HL-60/S4 (cell line): ENCODE data around the gene SMOC2.
"Not testable (repeated sequence)": the region's sequence is repeated elsewhere in the genome, so short reads cannot be mapped to it uniquely, and the experiment has no call there.

ENCODE experiments used
- in situ Hi-C: fragments of 300-500 bp; cut with MboI; formaldehyde crosslinking; loops from 2 replicates; pipeline ENCODE4 v1.14.3; 2022; ENCODE audit warnings: low sequenced_read_pairs

SMOC2 gene

DNA sequence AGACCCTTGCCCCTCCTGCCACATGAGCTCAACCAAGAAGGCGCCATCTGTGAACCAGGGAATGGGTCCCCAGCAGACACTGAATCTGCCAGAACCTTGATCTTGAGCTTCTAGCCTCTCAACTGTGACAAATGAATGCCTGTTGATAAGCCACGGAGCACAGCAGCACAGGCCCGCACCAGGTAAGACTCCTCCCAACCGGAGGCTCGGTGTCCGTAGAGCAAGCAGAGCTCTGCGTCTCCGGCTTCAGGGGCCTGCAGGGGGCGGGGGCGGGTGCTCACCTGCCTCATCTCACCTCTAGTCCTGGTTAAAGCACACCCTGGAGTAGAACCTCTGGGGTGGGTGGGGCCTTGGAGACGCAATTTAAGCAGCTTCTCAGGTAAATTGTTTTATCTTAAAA lies 122.7 kb downstream of the SMOC2 start:
- in situ Hi-C loops, result no loop called here

DNA sequence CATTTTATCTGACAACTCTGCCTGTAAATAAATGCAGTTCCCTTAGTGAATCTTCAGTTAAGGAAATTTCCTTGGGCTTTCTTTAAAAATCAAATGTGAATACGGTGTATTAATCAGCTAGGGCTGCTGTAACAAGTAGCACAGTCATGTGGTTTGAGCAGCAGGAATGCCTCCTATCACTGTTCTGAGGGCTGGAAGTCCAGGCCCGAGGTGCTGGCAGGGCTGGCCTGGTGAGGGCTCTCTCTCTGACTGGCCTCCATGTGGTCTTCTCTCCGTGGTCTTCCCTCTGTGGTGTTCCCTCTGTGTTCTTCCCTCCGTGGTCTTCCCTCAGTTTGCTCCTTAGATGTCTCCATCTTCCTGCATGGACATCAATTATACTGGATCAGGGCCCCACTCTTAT lies 124.1 kb downstream of the SMOC2 start:
- in situ Hi-C loops, result no loop called here

DNA sequence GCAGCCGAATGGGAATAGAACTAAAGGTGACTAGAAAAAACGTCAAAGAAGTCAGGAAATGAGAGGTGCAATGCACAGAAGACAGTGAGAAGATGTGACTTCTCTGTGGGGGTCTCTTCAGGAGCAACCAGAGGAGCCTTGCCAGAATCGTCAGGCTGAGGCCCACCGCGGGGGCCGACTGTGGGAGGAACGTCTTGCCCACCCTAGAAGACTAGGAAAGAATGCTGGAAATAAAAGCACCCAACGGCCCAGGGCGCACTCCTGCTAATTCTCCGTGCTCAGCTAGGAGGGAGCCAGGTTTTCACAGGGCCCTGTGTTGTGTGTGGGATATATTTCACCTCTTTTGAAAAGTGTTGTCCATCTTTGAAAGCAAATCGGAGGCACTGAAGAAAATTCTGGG lies 129.2 kb downstream of the SMOC2 start:
- in situ Hi-C loops, result no loop called here

DNA sequence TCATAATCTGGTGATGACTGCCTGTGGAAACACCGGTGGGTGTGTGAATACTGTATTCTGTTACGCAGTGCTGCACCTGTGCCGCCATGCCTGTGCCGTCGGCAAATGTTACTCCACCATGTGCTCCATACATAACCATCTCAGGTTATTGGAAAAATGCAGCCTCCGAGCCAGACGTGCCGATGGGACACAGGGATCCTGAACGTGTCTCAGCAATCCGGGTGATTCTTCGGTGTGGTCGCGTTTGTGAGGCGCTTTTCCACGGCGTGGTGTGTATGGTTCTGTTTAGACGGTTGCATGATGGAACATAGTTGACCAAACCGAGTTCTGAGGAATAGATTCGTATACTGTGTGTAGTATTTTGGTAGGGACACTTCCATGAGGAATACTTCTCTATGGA lies 130.3 kb downstream of the SMOC2 start:
- in situ Hi-C loops, result no loop called here

DNA sequence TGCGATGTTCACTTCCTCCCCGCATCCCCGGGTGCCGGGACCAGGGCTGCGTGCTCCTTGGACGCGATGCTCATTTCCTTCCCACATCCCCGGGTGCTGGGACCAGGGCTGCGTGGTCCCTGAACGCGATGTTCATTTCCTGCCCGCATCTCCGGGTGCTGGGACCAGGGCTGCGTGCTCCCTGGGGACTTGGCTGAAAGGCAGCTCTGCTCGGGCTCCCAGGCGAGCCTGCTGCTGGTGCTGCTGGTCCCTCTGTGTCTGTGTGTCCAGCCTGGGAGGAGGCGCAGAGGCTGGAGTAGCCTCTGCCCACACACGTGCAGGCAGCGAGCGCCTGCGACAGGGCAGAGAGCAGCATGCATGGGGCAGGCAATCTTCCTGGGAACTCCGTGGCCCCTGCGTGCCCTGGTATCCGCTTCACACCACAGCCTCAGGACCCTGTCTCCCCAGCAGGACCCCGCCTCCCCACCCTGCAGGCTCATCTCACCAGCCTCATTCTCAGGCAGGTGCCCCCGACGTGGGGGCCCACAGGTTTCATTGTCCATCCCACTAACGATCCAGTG lies 132.4 kb downstream of the SMOC2 start:
- in situ Hi-C loops, result not testable (repeated sequence)

DNA sequence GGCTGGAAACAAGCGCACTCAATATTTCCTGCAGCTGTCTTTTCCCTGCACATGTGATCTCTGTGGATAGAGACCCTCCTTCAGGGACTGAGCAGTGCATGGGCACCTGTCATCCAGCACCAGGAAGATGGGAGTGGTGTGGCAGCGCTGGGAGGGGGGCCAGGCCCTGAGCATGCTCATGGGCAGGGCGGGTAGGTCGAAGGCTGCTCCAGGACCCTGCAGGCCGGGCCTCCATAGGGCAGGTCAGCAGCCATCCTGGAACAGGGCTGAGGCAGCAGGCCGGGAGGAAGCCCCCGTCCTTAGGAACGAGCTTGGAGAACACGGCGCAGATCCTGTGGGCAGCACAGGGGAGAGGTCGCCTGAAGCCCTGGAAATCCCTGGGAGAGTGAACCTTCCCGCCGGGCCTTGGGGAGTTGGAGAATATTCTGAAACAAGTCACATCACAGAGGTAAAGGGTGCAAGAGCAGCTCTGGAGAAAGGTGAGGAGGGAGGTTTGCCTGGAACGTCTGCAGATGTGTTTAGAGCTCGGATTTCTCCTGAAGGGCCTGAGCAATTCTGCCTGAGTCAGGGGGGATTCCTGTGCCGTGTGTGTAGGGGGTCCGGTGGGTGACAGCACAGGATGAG lies 133.2 kb downstream of the SMOC2 start:
- in situ Hi-C loops, result no loop called here

DNA sequence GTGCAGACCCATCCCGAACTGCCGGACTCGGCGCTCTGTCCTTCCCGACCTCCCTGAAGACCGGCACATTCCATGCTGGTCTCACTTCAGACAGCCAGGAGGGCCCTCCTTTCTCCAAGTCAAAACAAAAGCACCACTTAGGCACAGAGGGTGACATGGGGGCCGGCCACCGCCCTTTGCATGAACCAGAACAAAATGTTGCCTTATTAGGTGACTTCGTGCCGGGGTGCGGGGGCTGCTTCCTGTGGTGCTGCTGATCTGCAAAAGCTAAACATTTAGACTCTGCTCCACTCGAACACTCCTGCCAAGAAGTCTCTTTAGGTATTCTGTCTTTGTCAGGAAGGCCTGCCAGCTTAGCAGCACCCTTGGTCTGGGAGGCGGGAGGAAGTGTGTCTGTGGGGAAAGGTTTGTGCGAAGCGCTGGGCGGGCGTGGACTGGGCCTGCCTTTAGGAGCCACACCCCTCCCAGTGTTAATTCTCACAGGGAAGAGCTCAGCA lies 133.8 kb downstream of the SMOC2 start:
- in situ Hi-C loops, result no loop called here

DNA sequence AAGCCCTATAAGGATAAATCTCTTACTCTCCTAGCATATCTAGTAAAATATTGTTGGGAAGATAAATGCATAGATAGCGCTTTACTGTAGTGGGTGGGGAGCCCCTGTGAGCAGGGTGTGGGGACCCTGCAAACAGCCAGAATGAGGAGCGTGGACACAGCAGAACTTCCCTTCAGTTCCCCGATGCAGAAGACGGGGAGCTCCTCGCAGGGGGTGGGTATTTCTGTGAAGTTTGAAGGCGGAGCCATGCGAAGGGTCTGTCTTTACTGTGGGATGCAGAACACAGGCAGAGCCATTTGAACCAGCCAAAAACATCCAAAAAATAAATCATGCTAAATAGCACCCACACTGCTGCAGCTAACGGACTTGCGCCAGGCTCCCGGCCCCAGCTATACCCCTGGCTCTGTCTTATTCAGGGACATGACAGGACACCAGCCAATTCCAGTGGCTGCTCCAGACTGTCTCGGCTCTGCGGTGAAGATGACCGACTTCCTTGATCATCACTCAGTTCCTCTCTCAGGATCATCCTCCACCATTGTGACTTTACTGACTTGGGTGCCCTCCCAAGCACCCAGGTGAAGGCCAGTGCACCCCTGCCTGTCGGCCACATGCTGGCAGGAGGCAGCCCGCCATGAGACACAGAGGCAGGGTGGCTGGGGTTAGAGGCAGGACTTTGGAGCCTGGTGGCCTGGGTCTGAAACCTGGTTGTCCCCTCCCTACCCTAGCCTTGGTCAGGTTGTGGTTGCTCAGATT lies 134.5 kb downstream of the SMOC2 start:
- in situ Hi-C loops, result no loop called here

DNA sequence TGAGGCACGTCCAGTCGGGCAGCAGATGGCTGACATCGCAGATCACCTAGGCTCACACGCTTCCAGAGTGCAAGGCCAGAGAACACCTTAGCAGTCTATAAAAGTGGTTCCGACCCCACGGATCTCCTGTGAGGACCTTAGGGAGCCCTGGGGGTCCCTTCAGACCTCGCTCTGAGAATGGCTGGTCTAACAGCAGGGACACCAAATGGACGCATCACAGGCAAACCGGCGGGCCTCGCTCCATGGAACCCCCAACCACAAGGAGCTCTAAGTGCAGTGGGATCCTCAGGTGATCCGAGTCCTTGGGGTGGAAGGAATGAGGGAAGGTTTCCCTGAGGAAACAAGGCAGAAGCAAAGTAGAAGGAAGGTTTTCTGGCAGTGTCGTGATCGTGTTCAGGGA lies 135.4 kb downstream of the SMOC2 start:
- in situ Hi-C loops, result no loop called here

DNA sequence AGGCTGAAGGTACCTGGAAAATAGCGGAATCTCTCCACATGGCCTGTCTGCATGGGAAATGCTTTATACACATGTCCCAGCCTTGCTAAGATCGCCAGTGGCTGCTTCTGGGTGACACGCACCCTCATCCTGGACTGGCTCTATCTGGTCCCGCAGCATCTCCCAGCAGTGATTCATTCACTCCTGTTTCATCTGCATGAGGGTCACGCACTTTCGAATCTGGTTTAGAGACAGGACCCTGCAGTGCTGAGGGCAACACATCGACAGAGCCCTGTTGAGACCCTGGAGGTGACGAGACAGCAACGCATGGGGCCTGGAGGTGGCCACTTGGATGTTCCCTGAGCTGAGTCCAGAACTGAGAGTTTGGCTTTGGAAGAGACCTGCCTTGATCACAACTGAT lies 136.5 kb downstream of the SMOC2 start:
- in situ Hi-C loops, result no loop called here

DNA sequence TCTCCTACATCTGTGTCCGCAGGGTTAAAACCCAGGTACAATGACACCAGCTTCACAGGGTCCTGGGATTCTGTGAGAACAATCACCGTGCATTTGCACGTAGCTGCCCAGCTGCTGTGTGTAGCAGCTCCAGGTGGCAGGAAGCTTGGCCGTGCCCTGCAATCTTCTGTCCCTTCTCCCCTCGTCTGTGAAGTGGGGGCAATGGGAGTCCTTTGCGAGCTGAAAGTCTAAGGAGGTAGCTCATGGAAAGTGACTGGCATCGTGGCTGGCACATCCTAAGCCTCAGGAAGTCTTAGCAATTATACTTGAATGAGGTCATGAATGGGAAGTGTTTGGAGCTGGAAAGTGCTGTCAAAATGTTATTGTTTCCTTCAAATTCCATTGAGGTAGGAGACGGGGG lies 137.1 kb downstream of the SMOC2 start:
- in situ Hi-C loops, result no loop called here

DNA sequence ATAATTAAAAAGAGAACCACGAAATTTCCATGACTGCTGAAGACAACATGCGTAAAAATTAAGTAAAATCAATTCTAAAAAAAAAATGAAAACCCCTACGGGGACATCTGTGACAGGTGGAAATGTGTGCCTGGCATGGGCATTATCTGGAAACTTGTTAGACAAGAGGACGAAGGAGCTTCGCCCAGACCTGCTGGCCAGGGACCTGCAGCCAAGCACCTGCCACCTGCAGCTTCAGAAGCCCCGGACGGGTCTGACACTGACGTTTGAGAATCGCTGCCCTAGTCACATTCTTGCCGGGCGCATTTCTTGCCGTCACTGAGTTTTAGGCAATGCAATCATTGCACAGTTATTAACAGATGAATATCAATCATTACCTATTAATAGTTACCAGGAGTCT lies 140.3 kb downstream of the SMOC2 start:
- in situ Hi-C loops, result no loop called here

DNA sequence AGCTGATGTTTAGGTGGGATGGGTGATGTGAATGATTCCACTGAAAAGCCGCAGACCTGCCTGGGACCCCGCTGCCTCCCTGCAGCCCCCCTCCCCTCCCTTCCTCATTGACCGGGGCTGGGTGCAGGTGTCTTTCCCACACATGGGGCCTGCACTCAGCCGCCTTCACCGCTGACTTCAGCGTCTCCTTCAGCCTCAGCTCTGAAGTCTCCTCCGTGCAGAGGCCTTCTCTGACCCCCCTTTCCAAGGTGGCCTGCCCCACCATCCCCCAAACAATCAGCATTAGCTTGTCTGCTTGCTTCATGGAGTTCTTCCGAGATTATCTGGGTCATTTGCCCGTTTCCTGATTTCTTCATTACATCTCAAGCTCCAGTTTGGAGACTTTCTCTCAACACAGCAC lies 140.7 kb downstream of the SMOC2 start:
- in situ Hi-C loops, result no loop called here

DNA sequence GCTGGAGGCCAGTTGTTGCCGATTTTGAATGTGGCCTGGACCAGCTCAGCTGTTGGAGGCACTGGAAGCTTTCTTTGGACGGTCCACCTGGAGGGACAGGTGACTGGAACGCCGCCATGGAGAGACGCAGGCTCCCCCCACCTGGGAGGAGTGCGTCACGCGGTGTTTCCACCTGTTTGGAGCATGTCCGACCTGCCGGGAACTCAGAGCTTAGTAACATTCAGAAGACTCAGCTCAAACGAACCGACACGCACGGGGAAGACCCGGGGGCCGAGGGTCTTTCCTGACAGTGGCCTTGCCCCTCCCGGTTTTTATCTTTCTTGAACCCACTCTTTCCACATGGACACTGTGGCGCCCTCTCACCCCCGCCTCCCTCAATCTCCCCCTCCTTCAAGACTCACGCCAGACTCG lies 141.6 kb downstream of the SMOC2 start:
- in situ Hi-C loops, result no loop called here

DNA sequence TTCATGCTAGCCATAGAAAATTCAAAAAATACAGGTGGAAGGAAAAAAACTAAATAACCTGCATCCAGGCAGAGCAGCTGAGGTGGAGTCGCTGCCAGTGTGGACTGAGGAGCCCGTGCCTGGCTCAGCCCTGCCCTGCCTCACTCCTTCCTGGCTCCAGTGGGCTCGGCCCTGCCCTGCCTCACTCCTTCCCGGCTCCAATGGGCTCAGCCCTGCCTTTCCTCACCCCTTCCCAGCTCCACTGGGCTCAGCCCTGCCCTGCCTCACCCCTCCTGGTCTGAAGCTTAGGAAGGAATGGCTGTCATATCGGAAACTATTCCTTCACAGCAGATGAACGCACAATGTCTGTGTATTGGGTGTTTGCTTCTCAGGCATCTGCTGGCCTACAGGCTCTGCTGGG lies 142.1 kb downstream of the SMOC2 start:
- in situ Hi-C loops, result no loop called here

DNA sequence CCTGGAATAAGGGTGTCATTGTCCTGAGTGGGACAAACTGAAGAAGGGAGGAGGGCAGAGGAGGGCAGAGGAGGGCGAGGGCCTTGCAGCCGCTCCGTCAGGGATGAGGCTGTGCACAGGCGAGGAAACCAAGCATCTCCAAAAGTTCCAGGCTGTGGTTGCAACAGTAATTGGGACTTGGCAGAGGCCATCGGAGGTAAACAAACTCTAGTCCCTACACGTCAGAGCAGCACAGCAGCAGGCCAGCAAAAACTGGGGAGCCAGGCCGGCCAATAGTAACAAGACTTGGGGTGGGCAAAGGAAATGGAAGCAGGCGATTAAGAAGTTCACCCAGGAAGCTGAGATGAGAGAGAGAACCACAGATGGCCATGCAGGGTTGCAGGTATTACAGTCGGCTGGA lies 142.8 kb downstream of the SMOC2 start:
- in situ Hi-C loops, result no loop called here

DNA sequence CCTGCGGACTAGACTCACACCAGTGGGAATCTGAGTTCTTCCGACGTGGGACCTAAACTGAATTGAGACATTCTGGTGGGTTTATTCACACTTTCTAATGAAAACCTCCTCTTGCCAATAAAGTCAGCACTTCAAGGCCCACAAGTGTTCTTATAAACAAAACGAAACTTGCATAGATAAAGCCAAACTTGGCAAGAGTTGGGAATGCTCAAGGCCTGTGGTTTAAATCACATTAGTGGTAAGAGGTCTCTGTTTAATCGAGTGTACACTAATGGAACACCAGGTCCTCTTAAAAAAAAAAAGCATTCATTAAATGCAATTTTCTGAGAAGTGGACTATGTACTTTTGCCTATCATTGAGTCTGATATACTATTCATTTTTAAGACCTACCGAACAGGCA lies 143.3 kb downstream of the SMOC2 start:
- in situ Hi-C loops, result no loop called here

DNA sequence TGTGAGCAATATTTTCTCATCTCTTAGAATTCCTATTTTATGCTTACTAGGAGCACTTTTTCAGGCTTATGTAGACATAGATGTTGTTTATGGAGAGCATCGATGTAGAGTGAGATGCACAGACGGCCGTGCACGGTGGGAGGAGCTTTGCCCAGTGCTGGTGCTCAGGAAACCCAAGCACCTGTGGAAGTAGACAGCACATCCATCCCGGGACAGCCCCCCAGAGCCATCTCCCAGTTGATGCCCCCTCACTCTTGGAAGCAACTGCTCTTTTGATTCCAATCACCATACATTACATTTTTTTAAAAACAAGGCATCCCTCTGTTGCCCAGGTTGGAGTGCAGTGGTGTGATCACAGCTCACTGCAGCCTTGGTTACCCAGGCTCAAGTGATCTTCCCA lies 143.7 kb downstream of the SMOC2 start:
- in situ Hi-C loops, result no loop called here

DNA sequence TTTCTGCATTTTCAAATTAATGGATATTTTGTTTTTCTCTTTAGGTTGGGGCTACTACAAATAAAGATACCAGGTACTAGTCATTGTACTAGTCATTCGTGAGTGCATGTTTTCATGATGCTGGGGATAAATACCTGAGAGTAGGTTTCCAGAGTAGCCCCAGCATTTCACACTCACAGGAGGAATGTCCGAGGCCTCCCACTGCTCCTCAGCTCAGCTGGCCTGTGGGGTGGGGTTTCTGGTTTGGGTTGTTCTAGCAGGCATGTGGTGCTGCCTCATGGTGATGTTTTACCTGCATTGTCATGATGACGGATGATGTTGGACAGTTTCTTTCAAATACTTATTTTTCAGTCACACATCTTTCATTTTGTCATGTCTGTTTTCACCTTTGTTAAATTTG lies 144.5 kb downstream of the SMOC2 start:
- in situ Hi-C loops, result no loop called here

DNA sequence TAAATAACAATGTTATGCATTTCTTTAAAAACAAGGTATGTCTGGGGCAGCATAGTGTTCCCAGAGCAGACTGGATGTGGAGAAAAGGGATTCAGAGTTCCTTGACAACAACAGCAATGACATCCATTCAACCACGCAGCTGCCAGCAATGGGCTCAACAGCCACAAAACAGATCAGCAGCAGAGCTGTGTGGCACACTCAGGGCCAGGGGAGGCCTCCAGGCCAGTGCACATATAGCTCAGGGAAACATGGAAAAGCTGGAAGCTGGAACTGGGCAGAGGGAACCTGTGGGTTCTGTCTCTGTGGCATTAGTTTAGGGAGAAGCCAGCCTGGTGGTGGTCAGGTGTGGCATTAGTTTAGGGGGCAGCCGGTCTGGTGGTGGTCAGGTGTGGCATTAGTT lies 148.3 kb downstream of the SMOC2 start:
- in situ Hi-C loops, result no loop called here

DNA sequence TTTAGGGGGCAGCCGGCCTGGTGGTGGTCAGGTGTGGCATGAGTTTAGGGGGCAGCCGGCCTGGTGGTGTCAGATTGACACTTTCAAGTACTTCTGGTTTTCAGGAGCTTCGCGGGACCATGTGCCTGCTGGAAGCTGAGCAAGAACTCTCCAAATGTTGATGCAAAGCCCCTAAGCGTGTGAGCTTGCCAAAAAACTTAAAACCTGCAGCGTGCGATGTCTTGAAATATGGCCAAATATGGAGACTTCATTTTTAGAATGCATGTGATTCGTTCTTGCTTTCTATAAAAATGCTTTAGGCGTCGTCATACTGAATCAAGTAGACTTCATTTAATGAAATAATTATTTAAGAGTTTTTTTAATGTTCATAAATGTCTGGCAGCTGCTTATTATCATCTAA lies 149.4 kb downstream of the SMOC2 start:
- in situ Hi-C loops, result no loop called here

DNA sequence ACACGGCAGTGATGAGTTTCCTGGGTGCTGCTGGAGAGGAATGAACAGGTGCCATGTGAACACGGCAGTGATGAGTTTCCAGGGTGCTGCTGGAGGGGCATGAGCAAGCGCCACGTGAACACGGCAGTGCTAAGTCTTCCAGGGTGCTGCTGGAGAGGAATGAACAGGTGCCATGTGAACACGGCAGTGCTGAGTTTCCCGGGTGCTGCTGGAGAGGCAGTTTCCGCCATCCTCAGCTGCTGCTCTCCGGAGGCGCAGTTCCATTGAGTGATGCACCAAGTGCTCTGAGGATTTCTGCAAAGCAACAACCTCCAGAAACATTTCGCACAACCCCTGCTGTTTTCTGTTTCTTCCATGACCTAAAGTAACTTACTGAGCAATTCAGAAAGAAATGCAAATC lies 155.4 kb downstream of the SMOC2 start:
- in situ Hi-C loops, result no loop called here
